HG02588 (cell line): Measurements from ENCODE around the gene LSM4.
"Not testable (repeated sequence)": the region's sequence is repeated elsewhere in the genome, so short reads cannot be mapped to it uniquely, and the experiment has no call there.

Experiments used
- ATAC-seq: cut with Tn5 transposase; IDR thresholded peaks from one replicate; pipeline ENCODE4 v1.9.1; 2021; ENCODE audit warnings: mild to moderate bottlenecking, moderate library complexity; ENCODE audit not compliant: unreplicated experiment

The LSM4 gene

DNA sequence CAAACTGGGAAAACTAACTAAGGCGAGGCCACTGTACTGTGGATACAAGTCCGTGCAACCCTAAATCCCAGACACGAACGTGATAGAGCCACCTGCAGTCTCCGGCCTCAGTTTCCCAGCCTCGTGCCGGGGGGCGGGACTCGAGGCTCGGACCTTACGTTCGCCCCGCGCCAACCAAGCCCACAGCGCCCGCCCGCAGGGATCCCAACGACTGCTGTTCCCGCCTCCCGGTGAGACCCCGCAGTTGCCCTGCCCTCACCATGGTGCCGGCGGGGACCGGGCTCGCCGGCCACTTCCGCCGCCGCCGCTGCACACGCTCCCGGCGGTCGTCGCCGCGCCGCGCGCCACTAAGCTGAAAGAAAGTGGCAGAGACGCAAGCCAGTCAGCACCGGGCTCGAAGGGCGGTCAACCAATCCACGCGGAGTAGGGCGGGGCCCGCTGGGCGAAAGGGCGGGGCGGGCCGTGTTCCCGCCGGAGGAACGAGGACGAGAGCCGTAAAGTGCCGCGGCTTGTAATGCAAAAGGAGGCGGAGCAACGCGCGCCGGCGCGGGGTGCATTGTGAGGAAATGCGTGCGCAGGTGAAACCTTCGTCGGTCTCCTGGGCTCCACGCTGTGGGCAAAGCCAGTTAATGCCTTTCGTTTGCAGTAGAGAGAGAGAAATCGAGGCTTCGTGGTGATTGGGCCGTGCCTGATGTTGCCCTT, at the start of gene LSM4:
Gene LSM4 (minus strand): TSS at position 318 of the 702 bp plus-strand sequence. CDS start 56 bp downstream, at position 262.
- peak; percentile 92 for ATAC-seq

DNA sequence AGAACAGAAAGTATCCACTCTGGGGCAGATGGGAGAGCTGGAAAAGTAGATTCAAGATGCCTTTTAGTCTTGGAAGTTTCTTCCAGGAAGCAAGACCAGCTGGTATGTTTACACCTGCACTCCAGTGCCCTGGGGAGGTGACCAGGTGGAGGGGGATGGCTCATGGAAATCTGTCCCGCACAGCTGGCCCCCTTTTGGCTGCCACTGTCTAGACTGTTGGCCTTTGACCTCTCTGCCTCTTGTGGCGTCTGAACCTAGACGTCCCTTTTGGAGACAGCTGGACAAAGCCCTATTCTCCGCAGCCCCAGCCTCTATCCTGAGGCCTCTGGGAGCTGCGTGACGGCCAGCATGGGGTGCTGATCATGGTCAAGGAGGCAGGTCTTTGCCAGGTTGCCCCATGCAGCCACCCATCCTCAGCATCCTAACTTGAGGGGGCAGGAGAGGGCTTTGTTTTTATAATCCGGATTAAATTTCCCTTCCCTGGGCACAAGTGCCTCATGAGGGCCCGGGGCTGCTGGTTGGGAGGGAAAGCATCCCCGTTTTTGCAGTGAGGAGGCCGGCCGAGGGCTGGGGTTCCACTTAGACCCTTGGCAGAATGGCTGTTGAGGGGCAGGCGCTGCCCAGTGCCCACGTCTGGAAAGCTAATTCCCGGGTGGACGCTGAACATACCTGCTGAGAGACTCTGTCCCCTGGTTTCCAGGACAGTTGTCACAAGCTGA, 45.8 kb upstream of the LSM4 start:
- no peak for ATAC-seq

GRCh38 chr19:18366021-18366435, 43.2 kb upstream of the LSM4 start:
- ATAC-seq, result no peak

- no peak for ATAC-seq
Measured at GRCh38 chr19:18364826-18365528, 42.1 kb upstream of the LSM4 start.

GRCh38 chr19:18364277-18364825, 41.5 kb upstream of the LSM4 start:
- not testable (repeated sequence) for ATAC-seq

- ATAC-seq, result no peak
Measured at GRCh38 chr19:18363787-18364186, 40.9 kb upstream of the LSM4 start.

GRCh38 chr19:18362934-18363542, 40.2 kb upstream of the LSM4 start:
- no peak for ATAC-seq

GRCh38 chr19:18361646-18362045, 38.8 kb upstream of the LSM4 start:
- ATAC-seq, result no peak

- no peak for ATAC-seq
Measured at GRCh38 chr19:18357041-18357440, 34.2 kb upstream of the LSM4 start.

DNA sequence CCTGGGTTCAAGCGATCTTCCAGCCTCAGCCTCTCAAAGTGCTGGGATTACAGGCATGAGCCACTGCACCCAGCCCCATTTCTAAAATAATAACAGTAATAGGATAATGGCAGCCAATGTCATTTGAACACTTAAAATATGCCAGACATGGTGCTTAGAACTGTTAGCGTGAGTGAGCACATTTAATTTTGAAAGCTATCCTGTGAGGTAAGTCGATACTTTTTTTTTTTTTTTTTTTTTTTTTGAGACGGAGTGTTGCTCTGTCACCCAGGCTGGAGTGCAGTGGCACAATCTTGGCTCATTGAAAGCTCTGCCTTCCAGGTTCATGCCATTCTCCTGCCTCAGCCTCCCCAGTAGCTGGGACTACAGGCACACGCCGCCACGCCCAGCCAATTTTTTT, 31.9 kb upstream of the LSM4 start:
- ATAC-seq, result not testable (repeated sequence)

DNA sequence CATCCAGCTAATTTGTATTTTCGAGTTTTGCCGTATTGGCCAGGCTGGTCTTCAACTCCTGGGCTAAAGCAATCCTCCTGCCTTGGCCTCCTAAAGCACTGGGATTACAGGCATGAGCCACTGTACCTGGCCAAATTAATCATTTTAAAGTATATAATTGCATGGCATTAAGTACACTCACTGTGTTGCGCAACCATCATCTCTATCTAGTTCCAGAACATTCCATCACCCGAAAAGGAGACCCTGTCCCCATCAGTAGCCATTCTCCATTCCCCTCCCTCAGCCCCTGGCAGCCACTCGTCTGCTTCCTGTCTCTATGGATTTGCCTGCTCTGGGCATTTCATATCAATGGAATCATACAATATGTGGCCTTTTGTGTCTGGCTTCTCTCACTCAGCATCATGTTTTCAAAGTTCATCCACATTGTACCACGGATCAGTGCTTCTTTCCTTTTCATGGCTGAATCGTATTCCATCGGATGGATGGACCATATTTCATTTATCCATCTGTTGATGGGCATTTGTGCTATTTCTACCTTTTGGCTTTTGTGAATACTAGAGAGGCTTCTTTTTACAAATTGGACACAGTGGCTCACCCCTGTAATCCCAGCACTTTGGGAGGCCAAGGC, 30.6 kb upstream of the LSM4 start:
- no peak for ATAC-seq

DNA sequence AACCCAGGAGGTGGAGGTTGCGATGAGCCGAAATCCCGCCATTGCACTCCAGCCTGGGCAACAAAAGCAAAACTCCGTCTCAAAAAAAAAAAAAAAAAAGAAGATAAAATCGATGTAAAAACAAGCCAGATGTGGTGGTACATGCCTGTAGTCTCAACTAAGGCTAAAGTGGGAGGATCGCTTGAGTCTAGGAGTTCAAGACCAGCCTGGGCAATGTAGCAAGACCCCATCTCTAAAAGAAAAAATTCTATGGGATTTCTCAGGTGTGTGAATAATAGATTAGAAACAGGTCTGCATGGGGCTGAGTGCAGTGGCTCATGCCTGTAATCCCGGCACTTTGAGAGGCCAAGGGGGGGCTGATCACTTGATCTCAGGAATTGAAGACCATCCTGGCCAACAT, 28.7 kb upstream of the LSM4 start:
- ATAC-seq, result no peak

DNA sequence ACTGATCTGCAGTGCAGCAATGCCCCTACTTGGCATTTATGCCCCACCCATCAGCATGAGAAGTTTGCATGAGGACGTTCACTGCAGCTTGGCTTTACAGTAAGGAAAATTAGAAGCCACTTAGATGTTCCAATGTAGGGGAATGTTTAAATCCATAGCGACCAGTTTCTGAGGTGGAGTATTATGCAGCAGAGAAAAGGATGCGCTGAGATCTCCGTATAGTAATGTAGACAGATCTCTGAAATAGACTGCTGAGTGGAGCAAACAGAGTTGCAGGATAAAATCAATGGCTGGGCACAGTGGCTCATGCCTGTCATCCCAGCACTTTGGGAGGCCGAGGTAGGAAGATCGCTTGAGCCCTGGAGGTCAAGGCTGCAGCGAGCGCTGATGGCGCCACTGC, 27.6 kb upstream of the LSM4 start:
- no peak for ATAC-seq

- no peak for ATAC-seq
Measured at GRCh38 chr19:18349524-18350128, 26.8 kb upstream of the LSM4 start.

GRCh38 chr19:18348818-18349339, 26.0 kb upstream of the LSM4 start:
- ATAC-seq, result not testable (repeated sequence)

DNA sequence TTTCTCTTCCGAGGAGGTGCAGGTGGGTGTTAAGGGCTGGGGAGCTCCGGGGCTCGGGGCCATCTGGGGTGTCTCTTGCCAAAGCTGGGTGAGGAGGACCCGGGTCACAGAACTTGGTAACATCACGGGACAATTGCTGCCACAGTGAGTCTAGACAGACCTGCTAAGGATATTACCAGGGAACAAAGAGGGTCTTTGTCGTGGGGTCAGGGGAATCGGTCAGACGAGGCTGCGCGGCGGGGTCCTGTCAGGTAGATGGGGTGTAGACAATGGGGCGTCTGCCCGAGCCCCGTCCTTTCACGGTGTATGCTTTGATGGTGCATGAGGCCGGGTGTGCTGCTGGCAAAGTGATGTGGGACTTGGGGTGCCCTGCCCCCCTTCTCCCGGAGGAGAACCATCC, 25.3 kb upstream of the LSM4 start:
- ATAC-seq, result no peak

DNA sequence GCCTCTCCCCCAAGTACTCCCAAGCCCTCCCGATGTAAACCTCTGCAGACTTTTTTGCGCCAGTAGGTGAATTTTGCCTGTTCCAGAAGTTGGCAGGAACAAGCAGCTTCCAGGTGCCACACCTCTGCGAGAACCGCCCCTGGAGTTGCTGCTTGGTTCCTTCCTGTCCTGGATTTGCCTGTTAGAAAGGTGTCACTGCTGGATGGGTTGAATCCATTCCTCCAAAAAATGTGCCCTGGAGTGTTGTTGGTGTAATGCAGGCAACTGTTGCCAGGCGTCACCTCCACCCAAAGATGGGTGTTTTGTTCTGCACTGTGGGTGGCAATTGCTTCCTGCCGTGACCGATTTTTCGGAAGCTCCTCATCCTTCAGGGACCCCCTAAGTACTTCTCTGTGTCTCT, 23.2 kb upstream of the LSM4 start:
- ATAC-seq, result no peak

DNA sequence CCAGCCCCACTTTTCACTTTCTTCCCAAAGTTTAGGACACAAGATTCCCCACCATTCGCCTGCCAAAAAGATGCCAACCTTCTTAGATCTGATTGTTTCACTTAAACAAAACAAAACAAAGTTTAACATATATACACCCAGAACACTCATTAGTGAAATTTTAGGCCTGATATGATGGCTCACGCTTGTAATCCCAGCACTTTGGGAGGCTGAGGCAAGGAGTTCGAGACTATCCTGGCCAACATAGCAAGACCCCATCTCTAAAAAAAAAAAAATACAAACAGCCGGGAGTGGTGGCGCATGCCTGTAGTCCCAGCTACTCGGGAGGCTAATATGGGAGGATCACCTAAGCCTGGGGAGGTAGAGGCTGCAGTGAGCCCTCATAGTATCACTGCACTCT, 22.4 kb upstream of the LSM4 start:
- no peak for ATAC-seq

- no peak for ATAC-seq
Measured at GRCh38 chr19:18344582-18344950, 21.7 kb upstream of the LSM4 start.

DNA sequence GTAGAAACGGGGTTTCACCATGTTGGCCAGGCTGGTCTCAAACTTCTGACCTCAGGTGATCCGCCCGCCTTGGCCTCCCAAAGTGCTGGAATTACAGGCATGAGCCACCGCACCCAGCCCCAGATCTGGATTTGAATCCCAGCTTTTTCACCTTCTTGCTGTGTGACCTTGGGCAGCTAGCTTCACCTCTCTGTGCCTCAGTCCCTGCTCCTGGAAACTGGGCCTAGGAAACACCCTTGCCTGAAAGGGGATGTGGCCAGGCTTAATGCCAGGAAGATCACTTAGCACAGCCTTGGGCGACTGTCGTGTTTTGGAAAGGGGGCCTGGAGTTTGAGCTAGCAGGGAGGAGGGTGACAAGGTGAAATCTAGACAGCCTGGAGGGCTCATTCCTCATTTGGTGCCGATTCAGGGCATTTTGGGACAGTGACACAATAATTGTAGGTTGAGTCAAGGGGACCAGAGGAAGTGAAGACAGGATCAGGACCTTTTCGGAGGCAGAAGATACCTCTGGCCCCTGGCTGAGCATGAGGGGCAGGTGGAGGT, 19.3 kb upstream of the LSM4 start:
- ATAC-seq, result no peak
